GM18868 (cell line): ENCODE data around the gene IL12RB2.
"Not testable (repeated sequence)": the region's sequence is repeated elsewhere in the genome, so short reads cannot be mapped to it uniquely, and the experiment has no call there.

ENCODE experiments used
- ATAC-seq: cut with Tn5 transposase; IDR thresholded peaks from one replicate; pipeline ENCODE4 v1.9.1; 2021; ENCODE audit warnings: mild to moderate bottlenecking, moderate library complexity; ENCODE audit not compliant: unreplicated experiment

IL12RB2 gene

GRCh38 chr1:67430358-67431155, 122.9 kb downstream of the IL12RB2 start, which contains the start of gene SERBP1:
Gene SERBP1 (minus strand): TSS chr1:67430402. CDS start chr1:67430300, 102 bp downstream.
- peak; percentile 87 for ATAC-seq

- no peak for ATAC-seq
These were observed 123.6 kb downstream of the IL12RB2 start for GRCh38 chr1:67431156-67431765.

GRCh38 chr1:67431869-67432578, 124.4 kb downstream of the IL12RB2 start:
- ATAC-seq: no peak

GRCh38 chr1:67432745-67433144, 125.1 kb downstream of the IL12RB2 start:
- ATAC-seq: no peak

- no peak for ATAC-seq
These were observed 126.2 kb downstream of the IL12RB2 start for GRCh38 chr1:67433837-67434236.

- ATAC-seq: no peak
These were observed 126.8 kb downstream of the IL12RB2 start for GRCh38 chr1:67434491-67434890.

- no peak for ATAC-seq
These were observed 128.9 kb downstream of the IL12RB2 start for GRCh38 chr1:67436511-67437055.

- ATAC-seq: no peak
These were observed 130.3 kb downstream of the IL12RB2 start for GRCh38 chr1:67437961-67438360.

GRCh38 chr1:67439277-67440029, 131.8 kb downstream of the IL12RB2 start:
- no peak for ATAC-seq

GRCh38 chr1:67440339-67440738, 132.7 kb downstream of the IL12RB2 start:
- no peak for ATAC-seq

- peak; percentile 55 for ATAC-seq
These were observed 133.5 kb downstream of the IL12RB2 start for GRCh38 chr1:67441183-67441582.

- ATAC-seq: peak; percentile 38
These were observed 134.1 kb downstream of the IL12RB2 start for GRCh38 chr1:67441739-67442281.

GRCh38 chr1:67446014-67446413, 138.3 kb downstream of the IL12RB2 start:
- not testable (repeated sequence) for ATAC-seq
